Lower leg skin (tissue), 3 donors: ENCODE measurements around the gene COL4A1.

Experiments used
- CTCF ChIP-seq, 3 donors: fragments of 450-650 bp; IDR thresholded peaks; one replicate each; pipeline ENCODE4 v1.5.1; 2016; ENCODE audit warnings: antibody characterized with exemption in 3 of 3, mild to moderate bottlenecking in 3 of 3, moderate library complexity in 2 of 3
- POLR2A ChIP-seq, 2 donors: fragments of 450-650 bp; IDR thresholded peaks; one replicate each; pipeline ENCODE4 v1.6.1; 2016 to 2017; ENCODE audit warnings: antibody characterized with exemption in 2 of 2, mild to moderate bottlenecking in 1 of 2, moderate library complexity in 1 of 2

GRCh38 chr13:110118106-110118505 is 188.9 kb downstream of the COL4A1 start:
- TF ChIP-seq CTCF (IDR thresholded peaks at IDR 0.05) (no peak), POLR2A (IDR thresholded peaks at IDR 0.05) (no peak)
